ENCODE measurements around the gene PRKG1.

GRCh38 chr10:52145636-52146035 is 1071.3 kb downstream of the PRKG1 start:
- TF ChIP-seq CTCF (IDR thresholded peaks at IDR 0.05; ENCODE audit: control extremely low read depth in 1 of 3, insufficient read depth in 1 of 3, low read depth in 1 of 3, low read length in 3 of 3) (no peak), BACH1 (IDR thresholded peaks at IDR 0.05; ENCODE audit: low read length) (no peak), POLR2AphosphoS5 (IDR thresholded peaks at IDR 0.05; ENCODE audit: low read depth, low read length) (no peak), POLR2A (IDR thresholded peaks at IDR 0.05; ENCODE audit: control extremely low read depth in 1 of 2, low read depth in 2 of 2, low read length in 2 of 2) (no peak)

Data from H1 (cell line).